Measurements from ENCODE around the gene TBC1D16.

Gene TBC1D16

GRCh38 chr17:79937391-79938335 is 98.0 kb downstream of the TBC1D16 start:
- DNase-seq, result peak; percentile 34

- no peak for DNase-seq
Measured at GRCh38 chr17:79936641-79937381, 98.9 kb downstream of the TBC1D16 start.

DNA sequence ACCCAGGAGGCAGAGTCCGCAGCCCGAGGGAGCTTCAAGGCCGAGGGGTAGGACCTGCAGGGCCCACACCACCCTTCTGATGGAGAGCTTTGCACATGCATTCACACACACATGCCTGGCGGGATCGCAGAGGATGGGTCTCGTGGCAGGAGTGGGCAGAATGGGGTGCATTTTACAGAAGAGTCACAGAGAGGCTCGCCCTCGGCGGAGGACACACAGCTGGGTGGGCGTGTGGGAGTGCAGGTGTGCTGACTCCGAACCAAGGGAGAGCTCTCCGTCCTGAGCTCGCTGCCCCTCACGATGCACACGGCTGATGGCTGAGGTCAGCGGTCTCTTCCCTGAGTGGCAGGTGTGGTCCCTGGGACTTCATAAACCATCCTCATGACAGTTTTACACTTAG is 99.6 kb downstream of the TBC1D16 start:
- no peak for DNase-seq

DNA sequence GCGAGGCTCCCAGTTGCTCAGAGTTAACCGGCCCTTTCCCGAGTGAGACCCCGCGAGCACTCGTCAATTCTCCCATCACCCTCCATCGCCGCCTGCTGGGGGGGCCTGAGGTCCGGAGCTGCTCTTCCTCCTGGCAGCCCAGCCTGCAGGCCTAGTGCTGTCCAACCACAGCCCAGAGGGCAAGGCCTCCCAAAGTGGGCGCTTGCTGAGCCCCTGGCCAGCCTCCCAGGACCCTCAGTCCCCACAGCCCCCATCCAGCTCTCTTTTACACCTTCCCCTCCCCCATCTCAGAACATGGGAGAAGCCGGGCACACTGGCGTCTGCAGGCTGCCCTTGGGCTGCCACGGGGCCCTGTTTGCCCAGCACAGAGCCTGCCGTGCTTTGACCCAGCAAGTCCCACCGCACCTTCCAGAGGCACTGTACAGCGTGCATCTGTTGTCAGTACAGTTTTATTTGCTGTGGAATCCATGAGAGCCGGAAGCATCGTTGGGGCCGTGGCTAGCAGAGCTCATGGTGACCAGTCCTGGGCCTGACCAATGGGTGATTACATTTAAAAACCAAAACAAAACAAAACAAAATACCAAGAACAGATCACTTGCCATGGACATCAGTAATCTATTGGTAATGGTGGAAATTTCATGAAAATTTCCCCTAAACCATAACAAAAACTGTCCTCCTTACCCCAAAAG is 100.3 kb downstream of the TBC1D16 start:
- DNase-seq, result no peak

GRCh38 chr17:79934653-79934970 is 101.1 kb downstream of the TBC1D16 start:
- DNase-seq, result no peak

DNA sequence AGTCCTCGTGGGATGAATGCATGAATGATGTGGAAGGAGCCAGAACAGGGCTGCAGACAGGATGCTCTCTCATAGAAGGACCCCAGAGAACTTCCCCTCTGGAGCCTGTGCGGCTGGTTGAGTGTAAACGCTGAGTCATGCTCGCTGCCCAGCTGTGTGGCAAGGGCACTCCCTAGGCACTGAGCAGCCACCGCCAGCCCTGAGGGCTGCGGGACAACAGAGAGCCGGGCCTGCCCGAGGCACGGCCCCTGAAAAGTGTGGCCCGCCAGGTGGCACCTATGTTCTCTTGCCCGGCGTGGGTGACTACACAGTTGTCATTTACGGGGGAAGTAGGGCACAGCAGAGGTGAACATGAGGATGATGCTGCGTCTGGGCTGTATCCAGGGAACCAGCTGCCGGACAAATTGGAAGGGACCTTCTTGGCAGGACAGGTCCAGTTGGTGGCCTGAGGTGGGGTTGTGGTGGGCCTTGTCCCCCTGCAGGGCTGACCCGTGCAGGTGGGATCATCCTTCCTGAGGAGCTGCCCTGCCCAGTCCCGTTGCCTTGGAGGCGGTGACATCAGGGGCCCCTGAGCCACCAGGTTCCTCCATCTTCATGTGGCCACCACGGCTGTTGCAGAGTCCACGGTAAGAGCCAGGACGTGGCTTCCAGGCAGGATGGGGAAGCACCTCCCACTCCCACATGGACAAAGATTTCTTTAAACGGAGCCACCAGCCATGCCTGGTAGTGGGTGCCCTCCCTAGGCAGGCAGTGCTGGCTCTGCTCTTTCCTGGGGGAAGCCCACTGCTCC is 101.6 kb downstream of the TBC1D16 start:
- DNase-seq, result no peak

DNA sequence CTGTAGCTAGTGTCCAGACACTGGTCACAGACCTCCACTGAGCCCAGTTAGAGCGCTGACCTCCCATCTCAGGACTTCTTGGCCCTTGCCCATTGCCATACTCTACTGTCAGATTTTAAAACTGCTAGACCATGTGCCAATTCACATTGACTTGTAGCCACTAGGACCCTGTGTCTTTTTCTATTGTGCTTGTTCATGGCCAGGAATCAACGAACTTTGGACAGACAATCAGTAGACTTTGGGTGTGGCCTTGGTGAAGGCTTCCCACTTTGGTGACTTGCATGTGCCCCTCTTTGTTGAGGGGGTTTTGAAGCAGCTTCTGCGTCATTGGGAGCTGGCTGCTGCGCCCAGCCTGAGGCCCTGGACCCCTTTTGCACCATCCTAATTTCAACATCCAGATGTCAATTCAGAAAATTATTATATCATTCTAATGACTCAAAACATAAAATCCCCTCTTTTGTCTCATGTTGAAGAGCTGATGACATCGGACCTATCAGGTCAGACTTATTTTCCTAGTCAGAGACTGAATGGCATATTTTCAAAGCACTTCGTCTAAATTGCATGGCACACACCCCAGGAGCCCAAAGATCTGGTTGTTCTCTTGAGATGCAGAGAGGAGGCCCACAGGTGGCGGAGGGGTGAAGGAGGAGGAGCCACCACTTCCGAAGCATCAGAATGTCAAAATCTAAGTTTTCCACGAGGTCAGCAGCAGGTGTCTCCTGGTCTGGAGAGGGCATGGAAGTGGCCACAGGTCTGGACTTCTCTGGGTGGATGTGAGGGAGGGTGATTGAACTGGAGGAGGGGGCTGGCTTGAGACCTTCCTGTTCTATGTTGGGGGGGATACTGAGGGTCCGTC is 103.0 kb downstream of the TBC1D16 start:
- DNase-seq, result no peak

DNA sequence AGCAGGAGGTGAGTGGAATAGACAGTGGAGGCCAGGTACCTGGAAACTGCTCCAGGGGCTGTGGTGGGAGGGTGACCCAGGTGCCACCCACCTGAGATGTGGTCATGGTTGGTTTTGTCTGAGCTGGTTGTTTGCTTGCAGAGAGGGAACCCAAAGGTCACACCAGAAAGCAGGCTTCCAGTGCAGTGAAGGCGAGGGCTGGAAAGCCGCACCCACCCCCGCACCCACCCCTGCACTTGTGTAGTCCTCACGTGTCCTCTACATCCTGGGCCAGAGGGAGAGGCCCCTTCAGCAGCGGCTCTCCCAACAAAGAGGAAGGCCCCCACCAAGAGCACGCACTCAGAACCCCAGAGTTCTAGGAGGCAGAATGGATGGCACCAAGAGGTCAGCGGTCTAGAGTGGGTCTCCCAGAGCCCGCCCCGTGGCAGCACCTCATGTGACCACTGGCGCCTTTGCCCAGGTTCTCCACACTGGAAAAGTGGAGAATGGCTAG is 103.8 kb downstream of the TBC1D16 start:
- DNase-seq, result no peak

DNA sequence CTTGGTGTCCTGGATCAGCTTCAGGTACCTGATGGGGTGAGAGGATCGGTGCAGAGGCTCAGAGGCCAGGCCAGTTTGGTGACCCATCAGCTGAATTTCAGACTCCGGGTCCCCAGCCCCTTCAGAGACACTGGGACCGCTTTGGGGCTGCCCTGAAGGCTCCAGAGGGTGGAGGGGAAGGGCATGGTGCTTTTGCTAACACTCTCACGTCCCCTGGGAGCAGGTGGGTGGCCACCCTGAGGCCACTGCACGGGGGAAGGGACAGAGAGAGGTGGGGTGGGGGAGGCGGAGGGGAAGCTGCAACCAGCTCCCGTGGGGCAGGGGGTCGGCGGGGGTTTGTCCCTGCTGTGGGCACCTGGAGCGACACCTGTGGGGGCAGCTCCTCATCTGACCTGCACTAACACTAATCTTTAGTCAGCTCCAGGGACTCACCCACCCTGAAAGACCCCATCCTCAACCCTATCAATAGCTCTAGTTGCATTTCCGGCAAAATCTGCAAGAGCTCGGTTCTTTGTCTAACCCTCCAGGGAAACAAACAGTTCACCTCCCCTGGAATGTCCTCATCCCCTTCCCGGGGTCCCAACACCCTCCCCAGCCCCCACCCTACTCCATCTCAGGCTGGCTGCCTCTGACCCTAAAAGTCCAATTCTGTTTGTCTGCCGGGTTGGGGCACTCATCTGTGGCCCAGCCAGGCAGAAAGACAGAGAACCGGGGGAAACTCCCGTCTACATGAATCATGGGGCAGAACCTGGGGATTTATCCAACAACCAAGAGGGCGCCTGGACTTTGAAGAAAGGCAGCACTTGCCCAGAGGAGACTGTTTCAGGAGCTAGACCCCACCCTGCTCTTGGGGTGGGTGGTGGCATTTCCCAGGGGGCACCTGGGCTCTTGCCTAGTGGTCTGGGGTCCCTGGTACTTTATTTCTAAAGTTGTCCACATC is 104.5 kb downstream of the TBC1D16 start:
- no peak for DNase-seq

GRCh38 chr17:79930062-79930876 is 105.4 kb downstream of the TBC1D16 start:
- DNase-seq, result no peak

DNA sequence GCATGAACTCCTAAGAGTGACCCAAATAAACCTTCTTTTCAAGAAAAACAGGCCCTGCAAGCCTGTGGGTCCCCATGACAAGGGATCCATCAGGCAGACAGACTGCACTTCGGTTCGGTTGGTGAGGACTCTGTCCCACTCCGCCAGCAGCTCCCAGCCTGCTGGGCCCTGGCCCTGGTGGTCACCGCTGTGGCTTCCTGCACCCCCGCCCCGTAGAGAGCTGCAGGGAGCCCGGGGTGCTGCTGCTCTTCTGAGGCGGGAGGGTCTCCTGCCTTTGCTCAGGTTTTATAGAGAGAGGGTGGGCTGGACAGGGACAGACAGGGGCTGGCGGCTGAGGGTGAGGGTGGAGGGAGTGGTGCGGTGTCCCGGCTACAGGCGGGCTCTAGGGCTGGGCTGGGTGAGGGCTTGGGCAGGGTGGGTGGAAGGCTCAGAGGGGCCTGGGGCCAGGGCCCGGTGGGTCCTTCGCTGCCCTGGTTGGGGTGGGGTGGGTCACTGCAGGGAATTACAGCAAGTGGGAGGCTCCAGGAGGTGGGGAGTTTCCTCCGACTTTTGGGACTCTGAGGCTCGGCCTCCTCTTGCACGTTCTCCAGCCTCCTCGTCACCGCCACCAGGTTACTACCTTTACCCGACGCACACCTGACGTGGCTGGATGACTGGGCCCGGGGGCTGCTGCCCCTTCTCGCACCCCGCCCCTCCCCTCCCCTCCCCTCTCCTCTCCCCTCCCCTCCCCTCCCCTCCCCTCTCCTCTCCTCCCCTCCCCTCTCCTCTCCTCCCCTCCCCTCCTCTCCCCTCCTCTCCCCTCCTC is 106.2 kb downstream of the TBC1D16 start:
- no peak for DNase-seq

GRCh38 chr17:79928502-79929256 is 107.0 kb downstream of the TBC1D16 start:
- DNase-seq, result no peak

GRCh38 chr17:79927688-79928501 is 107.8 kb downstream of the TBC1D16 start:
- no peak for DNase-seq

DNA sequence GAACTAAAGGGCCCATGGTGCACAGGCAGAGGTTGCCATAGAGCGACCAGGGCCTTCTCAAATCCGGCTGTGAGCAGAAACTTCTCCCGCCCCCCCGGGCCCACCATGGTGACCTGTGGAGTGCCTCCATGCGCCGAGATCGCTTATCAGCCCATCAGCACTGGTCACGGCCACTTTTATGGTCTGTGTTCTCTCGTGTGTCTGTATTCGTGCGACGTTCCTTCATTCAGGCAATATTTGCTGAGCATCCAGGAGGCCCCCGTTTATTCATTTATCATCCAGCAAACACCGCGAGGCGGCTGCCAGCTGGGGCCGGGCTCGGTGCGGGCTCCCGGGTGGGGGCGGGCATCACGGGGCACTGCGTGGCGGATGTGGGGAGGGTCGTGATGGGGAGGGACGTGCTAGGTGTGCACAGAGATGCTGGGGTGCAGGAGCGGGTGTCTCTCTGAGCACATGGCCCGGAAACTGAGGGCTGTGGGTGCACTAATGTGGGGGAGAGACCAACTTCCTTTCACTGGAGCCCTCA is 108.5 kb downstream of the TBC1D16 start:
- no peak for DNase-seq

DNA sequence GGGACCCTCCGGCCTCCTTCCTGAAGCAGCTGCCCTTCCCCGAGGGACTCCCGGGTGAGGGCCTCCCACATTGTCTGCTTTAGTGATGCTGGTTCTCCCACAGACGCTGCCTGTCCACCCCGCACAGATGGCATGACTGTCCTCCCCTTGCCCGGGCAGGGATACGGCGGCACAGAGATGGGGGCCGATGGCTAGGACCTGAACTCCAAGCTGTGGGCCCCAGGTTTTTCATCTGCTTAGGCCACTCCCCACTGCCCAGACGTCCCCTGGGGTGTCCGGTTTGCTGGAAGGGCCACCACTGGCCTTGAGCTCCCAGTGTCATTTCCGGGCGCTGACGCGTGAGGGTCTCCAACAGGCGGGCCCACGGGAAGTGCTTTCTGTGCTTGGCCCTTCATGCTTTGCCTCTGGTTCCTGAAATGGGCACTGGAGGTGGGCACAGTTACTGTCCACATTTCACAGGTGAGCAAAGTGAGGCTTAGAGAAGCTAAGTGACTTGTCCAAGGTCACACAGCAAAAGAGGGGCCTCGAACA is 109.0 kb downstream of the TBC1D16 start:
- no peak for DNase-seq

- DNase-seq, result no peak
Measured at GRCh38 chr17:79926142-79926604, 109.5 kb downstream of the TBC1D16 start.

Measured in fibroblast of skin of abdomen (primary cell).